Activated CD8-positive, alpha-beta memory T cell treated with anti-CD3 and anti-CD28 coated beads, Interleukin-2, amount 50 U/mL, for 1 hour (primary cell): ENCODE results near the gene DCX.
"Not testable (repeated sequence)": the region's sequence is repeated elsewhere in the genome, so short reads cannot be mapped to it uniquely, and the experiment has no call there.

Experiments
- DNase-seq: peaks from one replicate; pipeline ENCODE4 v3.0.0-alpha.2; 2020; ENCODE audit errors: extremely low read depth

The DCX gene

GRCh38 chrX:111372086-111372485 is 39.9 kb downstream of the DCX start:
- DNase-seq, result no peak

DNA sequence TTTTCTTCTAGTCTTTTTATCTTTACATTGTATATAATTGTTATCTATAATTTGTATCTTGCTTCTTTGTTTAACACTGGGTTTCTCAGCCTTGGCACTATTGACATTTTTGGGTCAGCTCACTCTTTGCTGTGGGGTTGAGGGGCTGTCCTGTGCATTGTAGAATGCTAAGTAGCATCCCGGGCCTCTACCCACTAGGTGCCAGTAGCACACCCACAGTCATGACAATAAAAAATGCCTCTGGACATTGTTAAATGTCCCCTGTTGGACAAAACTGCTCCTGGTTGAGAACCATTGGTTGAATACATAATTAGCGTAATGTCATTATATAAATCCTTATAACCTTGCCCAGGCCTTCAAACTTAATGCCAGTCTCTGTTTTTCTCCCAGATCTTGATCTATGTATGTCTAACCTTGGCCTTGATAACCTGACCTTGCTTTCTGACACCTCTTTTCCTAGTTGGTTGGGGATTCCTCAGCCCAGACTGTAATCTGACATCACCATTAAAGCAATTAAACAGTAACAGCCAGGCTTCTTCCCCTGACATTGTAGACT is 46.1 kb downstream of the DCX start:
- no peak for DNase-seq

DNA sequence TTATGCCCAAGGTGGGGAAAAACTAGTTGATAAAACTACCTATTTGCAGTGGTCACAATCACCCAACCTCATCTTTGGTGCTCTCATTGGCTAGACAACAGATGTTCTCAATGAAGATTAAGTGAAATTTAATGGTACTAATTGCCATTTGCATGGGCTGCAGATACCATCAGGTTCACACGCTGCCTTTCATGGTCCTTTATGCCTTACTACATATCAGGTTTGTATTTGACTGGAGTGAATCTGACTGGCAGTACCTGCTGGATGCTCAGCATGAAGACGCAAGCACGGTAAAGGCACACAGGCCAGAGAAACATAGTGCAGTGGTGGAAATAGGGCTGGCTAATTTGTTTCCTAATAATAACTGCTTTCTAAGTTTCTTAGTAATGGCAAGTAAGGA is 48.3 kb downstream of the DCX start:
- DNase-seq, result no peak

GRCh38 chrX:111361751-111362150 is 50.2 kb downstream of the DCX start:
- no peak for DNase-seq

GRCh38 chrX:111360839-111361238 is 51.2 kb downstream of the DCX start:
- DNase-seq, result no peak

DNA sequence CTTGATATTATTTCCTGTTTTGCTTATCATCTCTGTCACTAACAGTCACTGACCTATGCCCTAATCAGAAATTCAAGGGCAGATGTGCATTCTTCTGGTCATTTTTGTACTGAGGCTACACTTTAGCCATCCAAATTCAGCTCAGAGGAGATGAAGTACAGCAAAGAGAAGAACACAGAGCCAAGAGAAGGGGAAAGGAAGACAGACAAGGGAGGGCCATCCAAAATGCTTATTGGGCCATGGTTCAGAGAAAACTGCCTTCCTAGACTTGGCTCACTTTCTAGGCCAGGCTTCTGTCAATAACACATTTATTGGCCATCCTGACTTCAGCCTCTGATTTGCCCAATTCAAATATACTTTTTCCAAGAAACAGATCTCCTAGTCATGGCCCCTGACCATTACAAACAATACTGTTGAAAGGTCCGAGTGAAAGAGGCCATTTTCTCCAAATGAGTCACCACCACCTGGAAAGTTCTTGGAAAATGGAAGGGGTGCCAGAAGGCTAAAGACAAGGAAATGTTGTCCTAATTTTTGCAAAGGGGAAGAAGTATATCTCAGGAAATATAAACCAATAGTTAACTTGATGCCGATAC is 56.4 kb downstream of the DCX start:
- no peak for DNase-seq

DNA sequence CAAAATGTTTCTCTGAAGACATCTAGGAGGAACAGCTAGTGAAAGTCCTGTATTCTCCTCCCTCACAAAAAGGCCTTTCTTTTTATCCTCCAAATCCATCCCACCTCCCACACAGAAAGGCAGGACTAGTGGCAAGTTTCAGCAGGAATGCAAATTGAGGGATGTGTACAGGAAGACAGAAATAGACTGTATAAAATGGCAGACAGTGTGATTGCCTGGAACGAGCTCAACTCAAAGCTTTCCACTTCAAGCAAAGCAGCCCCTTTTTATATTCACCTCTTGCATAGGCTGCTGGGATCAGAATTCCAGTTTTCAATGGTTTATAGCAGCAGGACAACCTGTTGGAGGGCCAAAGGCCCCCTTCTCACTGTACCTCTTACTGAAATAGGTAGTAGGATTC is 57.5 kb downstream of the DCX start:
- no peak for DNase-seq

GRCh38 chrX:111353793-111354192 is 58.2 kb downstream of the DCX start:
- DNase-seq, result no peak

GRCh38 chrX:111352424-111352823 is 59.6 kb downstream of the DCX start:
- no peak for DNase-seq

- no peak for DNase-seq
Measured at GRCh38 chrX:111349934-111350333, 62.1 kb downstream of the DCX start.

DNA sequence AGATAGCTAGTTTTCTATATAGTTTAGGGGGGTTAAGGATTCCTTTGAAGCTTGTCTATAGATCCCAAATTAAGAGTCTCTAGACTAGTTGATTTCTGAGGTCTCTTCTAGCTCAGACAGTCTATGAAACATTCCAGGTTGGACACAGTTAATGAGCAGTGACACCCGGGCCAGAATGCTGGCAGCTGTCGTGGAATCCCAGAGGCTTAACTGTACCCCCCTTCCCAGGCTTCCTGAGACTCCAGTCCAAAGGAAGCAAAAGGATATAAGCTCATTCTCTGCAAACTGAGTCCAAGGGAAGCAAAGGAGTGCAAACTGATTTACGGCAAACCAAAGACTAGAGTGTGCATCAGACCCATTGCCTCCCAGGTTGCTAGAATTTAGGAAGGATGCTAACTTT is 62.9 kb downstream of the DCX start:
- no peak for DNase-seq

- no peak for DNase-seq
Measured at GRCh38 chrX:111348429-111348828, 63.6 kb downstream of the DCX start.

DNA sequence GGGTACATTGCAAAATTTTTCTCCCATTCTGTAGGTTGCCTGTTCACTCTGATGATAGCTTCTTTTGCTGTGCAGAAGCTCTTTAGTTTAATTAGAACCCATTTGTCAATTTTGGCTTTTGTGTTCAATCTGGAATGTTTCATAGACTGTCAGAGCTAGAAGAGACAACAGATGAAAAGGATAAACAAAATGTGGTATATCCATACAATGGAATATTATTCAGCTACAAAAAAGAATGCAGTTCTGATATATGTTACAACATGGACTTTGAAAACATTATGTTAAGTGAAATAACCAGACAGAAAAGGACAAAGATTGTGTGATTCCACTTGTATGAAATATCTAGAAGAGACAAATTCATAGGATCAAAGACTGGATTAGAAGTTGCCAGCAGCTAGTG is 65.8 kb downstream of the DCX start:
- DNase-seq, result not testable (repeated sequence)

GRCh38 chrX:111340054-111340453 is 71.9 kb downstream of the DCX start:
- no peak for DNase-seq

DNA sequence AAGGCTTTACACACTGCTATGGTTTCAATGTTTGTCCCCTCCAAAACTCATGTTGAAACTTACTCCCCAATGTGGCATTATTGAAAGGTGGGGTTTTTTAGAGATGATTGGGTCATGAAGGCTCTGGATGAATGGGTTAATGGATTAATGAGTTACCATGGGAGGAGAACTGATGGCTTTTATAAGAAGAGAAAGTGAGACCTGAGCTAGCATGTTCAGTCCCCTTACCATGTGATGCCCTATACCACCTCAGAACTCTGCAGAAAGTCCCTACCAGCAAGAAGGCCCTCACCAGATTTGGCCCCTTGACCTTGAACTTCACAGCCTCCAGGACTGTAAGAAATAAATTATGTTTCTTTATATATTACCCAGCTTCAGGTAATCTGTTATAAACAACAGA is 72.8 kb downstream of the DCX start:
- no peak for DNase-seq

DNA sequence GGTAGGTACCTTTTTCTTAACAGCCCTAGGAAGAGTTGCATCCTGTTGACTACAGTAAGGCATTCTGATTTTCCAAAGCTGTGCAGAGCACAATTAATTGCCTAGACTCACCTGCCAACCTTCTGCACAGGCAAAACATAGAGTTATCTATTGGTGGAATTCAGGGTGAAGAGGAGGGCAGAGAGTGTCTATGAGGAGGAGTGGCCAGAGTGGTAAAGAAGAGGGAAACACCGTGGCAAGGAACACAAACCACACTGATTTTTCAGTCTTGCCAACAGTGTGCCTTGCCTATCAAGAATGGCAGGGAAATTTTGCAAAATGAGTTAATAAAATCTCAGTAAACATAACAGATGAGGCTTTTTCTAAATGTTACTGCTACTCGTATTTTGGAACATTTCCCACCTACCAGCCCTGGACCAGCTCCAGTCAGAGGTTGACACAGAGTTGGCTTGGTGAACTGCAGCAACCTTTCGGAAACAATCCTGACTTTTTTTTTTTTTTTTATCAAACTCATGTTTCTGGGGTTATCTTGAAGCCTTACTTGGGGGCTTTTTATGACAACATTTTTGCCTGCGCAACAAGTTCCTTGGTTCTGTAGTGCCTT is 73.8 kb downstream of the DCX start:
- DNase-seq, result no peak

DNA sequence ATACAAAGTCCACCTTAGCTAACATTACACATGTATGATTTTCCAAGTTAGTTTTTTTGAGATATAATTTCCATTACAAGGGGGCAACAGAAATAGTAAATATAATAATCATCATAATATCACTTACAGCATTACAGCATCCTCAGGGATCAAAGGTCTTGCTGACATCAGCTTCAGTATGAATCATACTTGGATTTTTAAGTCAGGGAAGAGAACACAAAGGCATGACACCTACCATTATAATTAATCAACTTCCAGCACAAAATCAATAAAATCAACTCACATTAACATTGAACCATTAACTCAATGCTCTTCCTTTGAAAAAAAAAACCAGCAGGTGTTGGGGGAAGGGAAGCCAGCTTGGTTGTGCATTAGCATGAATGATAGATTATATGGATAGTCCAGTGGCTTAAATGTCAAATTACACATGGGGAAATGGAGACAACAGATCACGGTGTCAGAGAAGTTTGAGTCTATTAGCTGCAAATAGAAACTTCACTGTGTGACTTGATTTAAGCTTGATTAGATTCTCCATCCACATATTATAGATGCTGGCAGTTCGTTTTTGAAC is 74.8 kb downstream of the DCX start:
- no peak for DNase-seq

GRCh38 chrX:111336141-111336540 is 75.9 kb downstream of the DCX start:
- DNase-seq, result no peak

DNA sequence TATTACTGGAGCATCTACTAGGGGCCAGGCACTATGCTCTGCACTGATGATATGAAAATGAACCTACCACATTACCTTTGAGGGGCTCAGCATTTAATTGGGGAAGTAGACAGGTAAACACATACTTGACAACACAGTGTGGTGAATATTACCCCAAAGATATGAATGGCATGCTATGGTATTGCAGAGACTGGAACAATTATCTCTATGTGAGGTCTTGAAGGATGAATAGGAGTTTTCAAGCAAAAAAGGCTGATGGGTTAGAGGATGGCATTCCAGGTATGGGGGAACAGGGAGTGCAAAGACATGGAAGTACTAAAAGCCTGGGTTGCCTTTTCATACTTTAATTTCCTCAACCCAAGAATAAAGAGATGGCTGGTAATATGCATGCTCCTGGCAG is 82.6 kb downstream of the DCX start:
- DNase-seq, result no peak

GRCh38 chrX:111328858-111329257 is 83.1 kb downstream of the DCX start:
- no peak for DNase-seq

DNA sequence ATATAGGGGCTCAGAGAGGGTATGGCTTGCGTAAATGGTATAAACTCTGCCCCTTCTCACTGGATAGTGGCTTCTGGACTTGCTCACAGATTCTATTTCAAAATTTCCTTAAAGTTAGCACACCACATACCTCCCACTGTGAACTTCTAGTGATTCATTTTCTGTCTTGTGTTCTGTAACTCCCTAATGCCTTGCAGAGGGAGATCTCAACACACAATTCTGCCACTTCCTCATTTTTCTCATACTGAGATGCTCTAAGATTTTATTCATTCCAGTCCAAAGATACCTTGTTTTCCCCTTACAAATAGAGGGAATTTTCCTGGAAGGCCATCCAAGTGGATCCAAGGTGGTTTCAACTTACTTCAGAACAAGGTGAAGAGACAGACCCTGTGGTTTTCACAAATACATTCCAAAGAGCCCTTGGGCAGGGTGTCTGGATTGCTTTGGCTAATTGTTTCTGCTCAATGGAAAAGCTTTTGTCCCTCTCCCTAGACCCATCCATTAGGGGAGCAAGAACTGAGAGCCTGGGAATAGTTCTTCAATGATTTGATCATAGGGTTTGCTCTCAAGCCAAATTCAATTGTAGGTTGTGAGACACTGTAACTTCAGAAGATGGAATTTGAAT is 89.6 kb downstream of the DCX start:
- DNase-seq, result no peak

- DNase-seq, result no peak
Measured at GRCh38 chrX:111319451-111319850, 92.5 kb downstream of the DCX start.

DNA sequence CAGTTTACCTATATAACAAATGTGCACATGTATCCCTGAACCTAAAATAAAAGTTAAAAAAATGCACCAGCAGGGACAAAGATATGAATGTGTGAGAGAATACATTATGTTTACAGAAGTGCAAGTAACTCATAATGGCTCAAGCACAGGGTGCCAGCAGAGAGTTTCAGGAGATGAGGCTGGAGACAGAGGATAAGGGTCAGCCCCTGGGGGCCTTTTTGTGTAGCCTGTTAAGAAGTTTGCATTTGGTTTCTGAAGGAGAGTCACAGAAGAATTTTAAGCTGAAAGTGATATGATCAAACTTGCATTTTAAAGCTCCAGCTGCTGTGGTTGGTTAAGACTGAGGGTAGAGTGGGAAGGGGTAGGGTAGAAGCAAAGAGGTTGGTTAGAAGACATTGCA is 93.1 kb downstream of the DCX start:
- no peak for DNase-seq
